Epithelial cell of esophagus (primary cell): ENCODE data around the gene STK16.

Experiments
- DNase-seq: peaks from one replicate; pipeline ENCODE4 v3.0.0; 2010; ENCODE audit warnings: low read depth
- H3K4me3 ChIP-seq: 2 replicates; pipeline ENCODE4 v1.5.1; 2011; ENCODE audit warnings: mild to moderate bottlenecking, low read length, control low read depth
- TF ChIP-seq, protein P1 (sequence below): IDR thresholded peaks from 2 replicates; pipeline ENCODE4 v1.5.1; 2011; ENCODE audit warnings: low read depth, mild to moderate bottlenecking, low read length, control low read depth, inconsistent platforms; ENCODE audit not compliant: insufficient read depth; ENCODE audit errors: missing control alignments

STK16 gene

GRCh38 chr2:219290381-219291171 is 45.3 kb downstream of the STK16 start:
- H3K4me3 ChIP-seq: no peak overlapping the region
- TF ChIP-seq, protein P1, sequence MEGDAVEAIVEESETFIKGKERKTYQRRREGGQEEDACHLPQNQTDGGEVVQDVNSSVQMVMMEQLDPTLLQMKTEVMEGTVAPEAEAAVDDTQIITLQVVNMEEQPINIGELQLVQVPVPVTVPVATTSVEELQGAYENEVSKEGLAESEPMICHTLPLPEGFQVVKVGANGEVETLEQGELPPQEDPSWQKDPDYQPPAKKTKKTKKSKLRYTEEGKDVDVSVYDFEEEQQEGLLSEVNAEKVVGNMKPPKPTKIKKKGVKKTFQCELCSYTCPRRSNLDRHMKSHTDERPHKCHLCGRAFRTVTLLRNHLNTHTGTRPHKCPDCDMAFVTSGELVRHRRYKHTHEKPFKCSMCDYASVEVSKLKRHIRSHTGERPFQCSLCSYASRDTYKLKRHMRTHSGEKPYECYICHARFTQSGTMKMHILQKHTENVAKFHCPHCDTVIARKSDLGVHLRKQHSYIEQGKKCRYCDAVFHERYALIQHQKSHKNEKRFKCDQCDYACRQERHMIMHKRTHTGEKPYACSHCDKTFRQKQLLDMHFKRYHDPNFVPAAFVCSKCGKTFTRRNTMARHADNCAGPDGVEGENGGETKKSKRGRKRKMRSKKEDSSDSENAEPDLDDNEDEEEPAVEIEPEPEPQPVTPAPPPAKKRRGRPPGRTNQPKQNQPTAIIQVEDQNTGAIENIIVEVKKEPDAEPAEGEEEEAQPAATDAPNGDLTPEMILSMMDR: no peak
- DNase-seq: no peak

DNA sequence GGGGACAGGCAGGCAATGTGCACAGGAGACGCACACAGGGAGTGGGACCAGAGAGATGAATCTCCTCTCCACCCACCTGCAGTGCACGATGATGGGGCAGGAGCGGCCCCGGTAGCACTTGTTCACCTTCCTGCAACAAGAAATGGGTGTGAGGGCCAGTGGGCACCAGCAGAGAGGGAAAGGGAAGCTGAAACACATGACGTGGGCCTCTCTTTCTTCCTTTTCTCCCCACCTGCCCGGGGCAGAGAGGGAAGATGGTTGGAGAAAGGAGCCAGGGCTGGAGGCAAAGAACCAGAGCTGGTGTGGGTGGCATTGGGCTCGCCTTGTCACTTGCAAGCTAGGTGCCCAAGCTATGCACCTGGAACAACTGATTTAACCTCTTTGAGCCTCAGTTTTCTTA is 46.1 kb downstream of the STK16 start:
- DNase-seq: no peak
- TF ChIP-seq, protein P1: no peak
- no peak overlapping the region for H3K4me3 ChIP-seq

GRCh38 chr2:219291910-219292490 is 46.7 kb downstream of the STK16 start:
- H3K4me3 ChIP-seq: no peak overlapping the region
- TF ChIP-seq, protein P1: no peak
- no peak for DNase-seq

DNA sequence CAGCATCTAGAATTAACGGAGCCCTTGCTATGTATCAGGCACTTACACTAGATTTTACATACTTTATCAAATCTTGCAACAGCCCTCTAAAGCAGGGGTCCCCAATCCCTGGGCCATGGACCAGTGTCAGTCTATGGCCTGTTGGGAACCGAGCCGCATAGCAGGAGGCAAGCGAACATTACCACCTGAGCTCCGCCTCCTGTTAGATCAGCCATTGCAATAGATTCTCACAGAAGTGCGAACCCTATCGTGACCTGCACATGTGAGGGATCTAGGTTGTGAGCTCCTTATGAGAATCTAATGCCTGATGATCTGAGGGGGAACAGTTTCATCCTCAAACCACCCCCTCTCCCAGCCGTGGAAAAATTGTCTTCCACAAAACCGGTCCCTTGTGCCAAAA is 47.3 kb downstream of the STK16 start:
- TF ChIP-seq, protein P1: no peak
- no peak for DNase-seq

GRCh38 chr2:219293736-219294231 is 48.5 kb downstream of the STK16 start:
- H3K4me3 ChIP-seq: no peak overlapping the region
- DNase-seq: no peak
- TF ChIP-seq, protein P1: no peak

More for the DNA sequence above, 47.3 kb downstream of the STK16 start:
- no peak overlapping the region for H3K4me3 ChIP-seq

DNA sequence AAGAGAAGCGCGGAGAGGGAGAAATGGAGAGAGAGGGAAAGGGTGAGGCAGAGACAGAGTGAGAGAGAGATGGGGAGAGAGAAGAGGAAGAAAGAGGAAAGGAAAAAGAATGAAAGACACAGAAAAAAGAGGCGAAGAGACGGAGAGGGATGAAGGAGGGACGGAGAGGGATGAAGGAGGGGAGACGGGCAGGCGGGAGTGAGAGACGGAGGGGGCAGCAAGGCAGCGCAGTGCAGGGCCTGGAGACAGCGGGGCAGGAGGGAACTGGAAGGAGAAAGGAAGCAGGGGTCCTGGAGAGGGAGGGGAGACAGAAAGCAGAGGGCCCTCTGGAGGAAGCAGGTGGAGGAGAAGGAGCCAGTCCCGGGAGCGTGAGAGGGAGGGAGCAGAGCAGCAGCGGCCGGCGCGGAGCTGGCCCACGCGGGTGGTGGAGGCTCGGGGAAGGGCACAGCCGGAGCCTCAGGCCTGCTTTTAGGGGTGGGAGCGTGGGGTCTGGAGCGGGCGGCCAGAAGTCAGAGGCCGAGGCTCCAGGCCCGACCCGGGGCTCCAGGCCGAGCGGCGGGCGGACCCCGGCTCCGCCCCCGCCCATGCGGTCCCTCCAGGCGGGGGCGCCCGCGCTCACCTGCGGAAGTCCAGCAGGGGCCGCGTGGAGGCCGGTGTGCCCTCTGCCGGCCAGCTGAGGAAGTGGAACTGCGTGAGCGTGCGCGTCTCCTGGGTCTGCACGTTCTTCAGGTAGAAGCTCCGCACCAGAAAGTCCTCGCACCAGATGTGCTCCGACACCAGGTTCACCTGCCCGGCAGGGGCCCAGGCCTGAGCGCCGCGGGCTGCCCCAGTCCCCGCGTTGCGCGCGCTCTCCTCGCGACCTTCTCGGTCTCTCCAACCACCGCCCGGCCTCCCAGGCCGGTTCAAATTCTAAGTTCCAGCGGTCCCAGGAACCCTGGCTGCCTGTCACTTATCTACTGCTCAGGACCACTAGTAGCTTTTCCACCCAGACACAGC is 49.4 kb downstream of the STK16 start:
- TF ChIP-seq, protein P1: peak; percentile 77
- peak overlapping the region; percentile 40 for H3K4me3 ChIP-seq
- DNase-seq: peak; percentile 88
